HG03439 (cell line): ENCODE results near the gene GSTM2.

Experiments used
- ATAC-seq: cut with Tn5 transposase; IDR thresholded peaks from one replicate; pipeline ENCODE4 v1.9.1; 2021; ENCODE audit warnings: mild to moderate bottlenecking, moderate library complexity; ENCODE audit not compliant: unreplicated experiment

The GSTM2 gene

GRCh38 chr1:109629372-109630030 lies 38.4 kb upstream of the GSTM2 start:
- no peak for ATAC-seq

DNA sequence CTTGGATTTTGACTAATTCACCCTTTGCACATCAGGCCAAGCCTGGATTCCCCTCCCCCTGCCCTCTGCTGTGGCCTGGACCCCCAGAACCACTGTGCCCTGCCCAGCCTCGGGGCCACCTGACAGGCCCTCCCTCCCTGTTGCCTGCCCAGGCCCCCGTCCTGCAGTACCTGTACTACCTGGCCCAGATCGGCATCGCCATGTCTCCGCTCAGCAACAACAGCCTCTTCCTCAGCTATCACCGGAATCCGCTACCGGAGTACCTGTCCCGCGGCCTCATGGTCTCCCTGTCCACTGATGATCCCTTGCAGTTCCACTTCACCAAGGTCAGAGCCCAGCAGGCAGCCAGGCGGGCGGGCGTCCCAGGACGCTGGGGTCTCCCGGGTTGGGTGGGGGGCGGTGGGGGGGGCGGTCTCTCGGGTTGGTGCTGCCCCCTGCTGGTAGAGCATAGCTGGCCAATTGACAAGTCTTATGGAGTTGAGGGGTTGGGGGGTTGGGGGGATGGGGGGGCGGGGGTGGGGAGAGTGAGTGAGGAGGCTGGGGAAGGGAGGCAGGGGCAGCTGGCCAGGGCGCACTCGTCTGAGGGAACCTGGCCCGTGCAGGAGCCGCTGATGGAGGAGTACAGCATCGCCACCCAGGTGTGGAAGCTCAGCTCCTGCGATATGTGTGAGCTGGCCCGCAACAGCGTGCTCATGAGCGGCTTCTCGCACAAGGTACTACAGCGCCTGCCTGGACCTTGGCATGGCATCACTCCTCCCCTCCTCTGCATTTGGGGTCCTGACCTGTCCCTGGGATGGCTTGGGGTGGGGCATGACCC lies 37.6 kb upstream of the GSTM2 start:
- no peak for ATAC-seq

DNA sequence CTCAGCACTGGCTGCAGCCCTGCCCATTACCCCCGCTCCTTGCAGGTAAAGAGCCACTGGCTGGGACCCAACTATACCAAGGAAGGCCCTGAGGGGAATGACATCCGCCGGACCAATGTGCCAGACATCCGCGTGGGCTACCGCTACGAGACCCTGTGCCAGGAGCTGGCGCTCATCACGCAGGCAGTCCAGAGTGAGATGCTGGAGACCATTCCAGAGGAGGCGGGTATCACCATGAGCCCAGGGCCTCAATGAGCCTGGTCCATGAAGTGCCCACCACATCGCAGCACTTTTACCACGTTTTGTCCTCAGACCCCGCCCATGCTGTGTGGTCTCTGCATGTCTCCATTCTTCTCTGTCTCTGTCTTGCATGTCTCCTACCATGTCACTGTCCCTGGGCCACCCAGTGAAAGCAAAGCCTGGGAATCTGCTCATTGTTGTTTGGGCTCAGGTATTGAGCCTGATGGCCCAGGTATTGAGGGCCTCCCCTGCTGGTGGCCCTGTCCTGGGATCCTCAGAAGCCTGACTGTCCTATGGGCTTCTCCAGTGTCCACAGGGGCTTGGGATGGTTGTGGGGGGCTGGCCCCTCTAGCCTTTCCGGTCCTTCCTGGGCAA lies 36.9 kb upstream of the GSTM2 start:
- ATAC-seq, result no peak

GRCh38 chr1:109631513-109632505 lies 36.0 kb upstream of the GSTM2 start:
- ATAC-seq, result no peak

- no peak for ATAC-seq
Measured at GRCh38 chr1:109632671-109633346, 35.0 kb upstream of the GSTM2 start.

DNA sequence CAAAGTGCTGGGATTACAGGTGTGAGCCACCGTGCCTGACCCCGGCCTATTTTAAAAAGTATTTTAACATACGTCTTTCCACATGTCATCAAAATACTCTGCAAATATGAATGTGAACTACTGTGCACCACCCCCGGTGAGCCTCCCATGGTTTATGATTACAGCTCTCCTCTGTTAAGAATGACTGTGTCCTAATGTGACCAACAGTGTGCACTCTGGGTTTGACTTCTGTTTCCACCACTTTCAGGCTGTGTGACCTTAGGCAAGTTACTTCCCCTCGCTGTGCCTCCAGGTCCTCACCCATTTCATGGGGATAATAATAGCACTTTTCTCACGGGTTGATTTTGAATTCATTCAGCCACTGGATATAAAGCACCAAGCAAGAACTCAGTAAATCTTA lies 33.6 kb upstream of the GSTM2 start:
- no peak for ATAC-seq

DNA sequence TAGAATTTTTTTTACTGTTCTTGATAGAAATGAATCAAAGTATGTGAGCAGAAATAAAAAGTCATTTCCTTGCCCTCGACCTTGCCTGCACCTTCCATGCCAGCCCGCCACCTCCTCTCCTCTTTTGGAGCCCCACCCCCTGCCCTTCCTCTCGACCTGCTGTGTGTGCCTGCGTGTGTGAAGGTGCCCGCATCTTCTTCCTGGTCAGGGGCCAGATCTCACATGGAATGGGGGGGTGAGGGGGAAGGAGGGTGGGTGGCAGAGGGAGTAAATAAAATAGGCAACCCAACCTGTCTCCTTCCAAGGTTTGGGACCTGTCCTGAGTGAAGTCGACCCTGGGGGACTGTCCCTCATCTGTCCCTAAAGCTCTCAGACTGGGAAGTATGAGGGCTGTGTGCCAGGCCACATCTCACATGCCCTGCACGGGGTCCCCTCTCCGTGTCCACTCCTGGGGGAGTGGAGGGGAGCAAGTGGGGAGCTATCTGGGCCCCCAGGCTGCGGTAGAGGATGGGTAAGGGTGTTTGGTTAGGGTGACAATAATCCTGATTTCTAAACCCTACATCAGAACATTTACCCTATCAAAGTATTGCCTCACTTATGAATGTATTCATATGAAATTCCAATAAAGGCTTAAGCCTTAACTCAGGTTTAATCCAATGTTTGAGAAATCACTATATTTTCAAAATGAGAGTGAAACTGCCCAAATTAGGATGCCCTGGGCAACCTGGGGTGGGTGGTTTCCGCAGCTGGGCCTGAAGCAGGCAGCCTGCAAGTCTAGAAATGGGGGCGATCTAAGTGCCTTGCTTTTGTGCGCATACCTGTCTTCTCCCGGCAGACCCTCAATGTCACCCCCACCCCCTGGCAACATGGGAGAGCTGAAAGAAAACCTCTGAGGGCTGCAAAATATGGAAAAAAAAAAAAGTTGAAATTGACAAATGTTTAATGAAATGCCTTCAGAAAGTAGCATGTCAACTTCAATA lies 32.8 kb upstream of the GSTM2 start:
- ATAC-seq, result no peak

DNA sequence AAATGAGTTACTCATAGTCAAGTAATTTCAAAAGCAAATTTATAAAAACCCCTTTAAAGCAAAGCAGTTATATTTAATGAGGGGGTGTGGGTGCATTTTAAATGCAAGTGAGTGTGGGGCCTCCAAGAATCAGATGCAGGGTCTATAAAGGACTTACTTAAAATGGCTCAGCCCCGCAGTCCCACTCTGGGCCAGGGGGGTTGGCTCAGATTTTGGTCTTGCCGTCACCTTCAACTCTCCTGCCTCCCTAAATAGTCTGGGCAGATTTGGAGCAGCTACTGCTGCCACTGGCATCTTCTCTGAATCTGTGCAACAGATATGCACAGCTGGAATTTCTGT lies 32.0 kb upstream of the GSTM2 start:
- ATAC-seq, result no peak

- no peak for ATAC-seq
Measured at GRCh38 chr1:109636201-109636952, 31.5 kb upstream of the GSTM2 start.

DNA sequence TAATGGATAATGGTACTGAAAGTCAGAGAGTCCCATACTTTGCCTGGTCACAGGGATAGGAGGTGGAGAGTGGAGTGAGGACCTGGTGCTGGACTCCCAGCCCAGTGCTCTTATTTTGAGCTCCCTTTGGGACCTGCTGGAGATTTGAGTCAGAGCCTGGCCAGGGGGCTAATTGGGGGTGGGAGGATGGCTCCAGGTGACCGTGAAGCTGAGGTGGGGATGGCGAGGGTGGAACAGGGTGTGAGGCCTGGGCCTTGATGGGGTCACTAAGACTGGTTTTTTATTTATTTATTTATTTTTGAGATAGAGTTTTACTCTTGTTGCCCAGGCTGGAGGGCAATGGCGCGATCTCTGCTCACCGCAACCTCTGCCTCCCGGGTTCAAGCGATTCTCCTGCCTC lies 30.4 kb upstream of the GSTM2 start:
- no peak for ATAC-seq

DNA sequence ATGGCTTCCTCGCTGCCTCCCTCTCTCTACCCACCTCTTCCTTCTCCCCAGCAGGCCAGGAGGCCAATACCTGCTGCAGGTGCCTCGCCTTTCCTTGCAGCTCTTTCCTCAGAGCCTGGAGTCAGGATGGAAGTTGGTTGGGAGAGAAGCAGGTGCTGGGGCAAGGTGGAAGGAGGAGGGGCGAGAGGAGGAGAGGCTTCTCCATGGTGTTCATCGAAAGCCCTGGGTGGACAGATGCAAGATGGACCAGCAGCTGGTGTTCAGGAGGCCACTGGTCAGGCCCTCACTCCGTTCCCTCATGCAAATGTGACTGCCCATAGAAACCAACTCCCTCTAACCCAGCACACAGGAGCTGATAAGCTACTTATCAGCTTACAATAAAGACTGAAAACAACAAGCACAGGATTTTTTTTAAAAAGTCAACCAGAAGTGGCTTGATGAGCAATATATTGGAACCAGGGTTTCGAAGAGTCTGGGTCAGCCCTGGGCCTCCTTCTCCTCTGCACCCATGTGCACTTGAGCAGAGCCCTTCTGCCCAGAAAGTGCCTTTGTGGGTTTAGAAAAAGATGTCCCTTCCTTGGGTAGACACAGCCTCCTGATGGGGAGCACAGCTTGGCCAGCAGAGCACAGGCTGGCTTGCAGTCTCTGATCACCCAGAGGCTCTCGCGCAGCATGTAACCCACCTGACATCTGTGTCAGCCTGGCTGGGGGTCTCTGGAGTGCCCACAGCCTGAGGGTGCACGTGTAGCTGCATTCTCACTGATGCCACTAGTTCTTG lies 28.6 kb upstream of the GSTM2 start:
- no peak for ATAC-seq

GRCh38 chr1:109639841-109640184 lies 28.0 kb upstream of the GSTM2 start:
- no peak for ATAC-seq

DNA sequence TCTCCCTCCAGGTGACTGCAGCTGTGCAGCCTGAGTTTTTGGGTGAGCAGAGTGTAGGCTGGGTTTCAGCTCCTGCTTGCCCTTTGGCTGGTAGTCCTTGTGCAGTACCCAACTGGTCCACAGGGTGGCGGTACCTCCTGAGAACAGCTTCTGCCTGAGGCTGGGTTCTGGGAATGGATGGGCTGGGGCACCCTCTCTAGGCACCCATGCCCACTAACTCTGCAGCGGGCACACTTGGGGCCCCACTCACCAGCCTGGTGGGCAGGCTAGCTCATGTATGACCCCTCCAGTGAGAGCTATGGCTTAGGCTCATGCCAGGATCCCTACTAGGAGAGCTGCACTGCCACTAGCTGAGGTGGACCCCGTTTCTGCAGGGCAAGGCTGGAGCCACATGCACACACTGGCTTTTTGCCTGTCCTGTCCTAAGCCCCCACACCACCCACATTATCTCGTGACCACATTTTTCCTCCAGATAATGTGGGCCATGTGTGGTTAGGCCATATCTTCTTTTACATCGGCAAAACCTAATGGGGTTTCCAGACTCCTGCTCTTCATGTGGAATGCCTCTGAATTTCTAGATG lies 27.5 kb upstream of the GSTM2 start:
- no peak for ATAC-seq

- no peak for ATAC-seq
Measured at GRCh38 chr1:109641078-109641740, 26.6 kb upstream of the GSTM2 start.

GRCh38 chr1:109641861-109642260 lies 26.0 kb upstream of the GSTM2 start:
- ATAC-seq, result no peak

GRCh38 chr1:109642626-109643025 lies 25.2 kb upstream of the GSTM2 start:
- ATAC-seq, result no peak
